GM12892 (cell line): ENCODE results near the gene PALS2.

Experiments
- POLR2A ChIP-seq: IDR thresholded peaks from 2 replicates; pipeline ENCODE4 v1.6.1; 2011; ENCODE audit warnings: low read depth, low read length, control low read depth
- POLR2AphosphoS5 ChIP-seq: IDR thresholded peaks from 2 replicates; pipeline ENCODE4 v1.6.1; 2011; ENCODE audit warnings: low read depth, low read length, control low read depth

DNA sequence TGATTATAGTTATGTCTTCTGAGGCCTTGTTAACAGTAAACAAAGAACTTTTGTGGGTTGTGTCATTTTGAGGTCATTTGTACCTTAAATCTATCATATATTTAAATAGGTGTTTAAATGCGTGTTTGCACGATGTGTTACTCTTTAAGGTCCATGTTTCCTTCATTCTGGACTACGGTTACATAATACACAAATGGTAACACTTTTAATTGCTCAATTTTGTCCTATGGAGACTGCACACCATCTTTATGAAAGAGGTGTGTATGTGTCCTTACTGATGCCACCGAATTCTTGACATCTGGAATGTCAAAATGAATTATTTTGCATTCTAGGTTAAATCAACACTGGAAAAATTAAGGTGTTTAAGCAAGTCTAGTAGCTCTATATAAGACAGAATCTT, 1.7 kb downstream of the PALS2 start:
- no peak for TF ChIP-seq POLR2AphosphoS5
- no peak for TF ChIP-seq POLR2A
